ENCODE measurements around the gene PRR29. TPM values are rescaled to one million over a fixed set of nuclear protein-coding genes. Genes with fewer than 3 reads are reported as not detected.

Gene PRR29
- polyA plus RNA-seq, 1 donor from 2014 or later: 2.8 TPM

- Histone ChIP-seq H3K27me3 (ENCODE audit: insufficient read depth, low read depth, low read length) (no peaks in the 10 kb centered on the region), H3K9me3 (ENCODE audit: low read length) (no peaks in the 10 kb centered on the region), H3K4me3 (ENCODE audit: low read length) (no peak overlapping the region), H2AFZ (ENCODE audit: low read depth, low read length) (no peak overlapping the region), H4K20me1 (ENCODE audit: insufficient read depth) (no peaks in the 10 kb centered on the region), H3K27ac (ENCODE audit: low read length) (no peak overlapping the region), H3K9ac (ENCODE audit: low read length) (no peak overlapping the region), H3K9me2 (ENCODE audit: insufficient read depth, low read length) (no peaks in the 10 kb centered on the region), H3F3A (ENCODE audit: insufficient read depth, low read length, poor library complexity, severe bottlenecking) (no peaks in the 10 kb centered on the region), H3K4me2 (ENCODE audit: low read length) (no peak overlapping the region), H3K36me3 (ENCODE audit: insufficient read depth, low read length) (no peaks in the 10 kb centered on the region), H3K79me2 (replicated peaks; ENCODE audit: insufficient read depth, low read length) (no peaks in the 10 kb centered on the region)
- no peak for TF ChIP-seq SMC3 (conservative IDR thresholded peaks at IDR 0.05; ENCODE audit: poor library complexity)
Observed at GRCh38 chr17:64038331-64039105, 40.4 kb downstream of the PRR29 start.

GRCh38 chr17:64039106-64039400 lies 40.9 kb downstream of the PRR29 start:
- H4K20me1 ChIP-seq (ENCODE audit: insufficient read depth): no peaks in the 10 kb centered on the region
- no peaks in the 10 kb centered on the region for H3F3A ChIP-seq (ENCODE audit: insufficient read depth, low read length, poor library complexity, severe bottlenecking)
- H3K9ac ChIP-seq (ENCODE audit: low read length): no peak overlapping the region
- no peak overlapping the region for H3K27ac ChIP-seq (ENCODE audit: low read length)
- H3K27me3 ChIP-seq (ENCODE audit: insufficient read depth, low read depth, low read length): no peaks in the 10 kb centered on the region
- no peaks in the 10 kb centered on the region for H3K36me3 ChIP-seq (ENCODE audit: insufficient read depth, low read length)
- TF ChIP-seq POLR2AphosphoS5 (IDR thresholded peaks at IDR 0.05) (no peak), SMC3 (conservative IDR thresholded peaks at IDR 0.05; ENCODE audit: poor library complexity) (no peak), MXI1 (conservative IDR thresholded peaks at IDR 0.05; ENCODE audit: poor library complexity, severe bottlenecking) (no peak), TAF1 (IDR thresholded peaks at IDR 0.05; ENCODE audit: low read depth) (no peak), RAD21 (conservative IDR thresholded peaks at IDR 0.05) (no peak), REST (IDR thresholded peaks at IDR 0.05; ENCODE audit: borderline replicate concordance) (no peak), CTCF (IDR thresholded peaks at IDR 0.05; ENCODE audit: poor library complexity, severe bottlenecking) (no peak), EP300 (conservative IDR thresholded peaks at IDR 0.05; ENCODE audit: poor library complexity, severe bottlenecking) (no peak), EZH2 (IDR thresholded peaks at IDR 0.05; ENCODE audit: borderline replicate concordance, insufficient read depth, low read length, poor library complexity, severe bottlenecking) (no peak)
- H3K4me3 ChIP-seq (ENCODE audit: low read length): no peak overlapping the region
- H3K9me2 ChIP-seq (ENCODE audit: insufficient read depth, low read length): no peaks in the 10 kb centered on the region
- no peaks in the 10 kb centered on the region for H3K79me2 ChIP-seq (replicated peaks; ENCODE audit: insufficient read depth, low read length)
- H3K9me3 ChIP-seq (ENCODE audit: low read length): no peaks in the 10 kb centered on the region
- no peak overlapping the region for H3K4me2 ChIP-seq (ENCODE audit: low read length)
- H2AFZ ChIP-seq (ENCODE audit: low read depth, low read length): no peak overlapping the region
